ENCODE data around the gene RAB18. TPM values are rescaled to one million over a fixed set of nuclear protein-coding genes. Genes with fewer than 3 reads are reported as not detected.

Gene RAB18
- total and polyA plus RNA-seq, 10 of the 15 experiments (the other 5 are each of a cell fraction or from before 2014, with no cell fraction given): 13.4 to 98.8 (median 42.1) TPM

GRCh38 chr10:27457261-27457945, 46.7 kb upstream of the RAB18 start:
- POLR2A ChIA-PET: no interaction called here
- H3K79me2 ChIP-seq (ENCODE audit: control insufficient read depth, insufficient read depth, low read length): no peaks in the 10 kb centered on the region
- intact Hi-C loops (cut with micrococcal nuclease; ENCODE audit: unreplicated experiment): no loop called here
- WGBS (ENCODE audit: insufficient coverage, insufficient replicate concordance, low lambda C conversion rate, missing lambda C conversion rate): 67% methylated on average over 3 of the region's 3 CpGs
- ATAC-seq (no peak), DNase-seq (ENCODE audit: low read depth, low spot score) (no peak), FAIRE-seq (no peak)
- no peaks in the 10 kb centered on the region for H4K20me1 ChIP-seq (ENCODE audit: control insufficient read depth, insufficient read depth)
- BruUV-seq (replicated peaks): no TSS peak
- H3K27ac ChIP-seq (ENCODE audit: control insufficient read depth, insufficient read depth): no peak overlapping the region
- no peaks in the 10 kb centered on the region for H3K27me3 ChIP-seq (replicated peaks in 1 of 2; ENCODE audit: control insufficient read depth in 2 of 2, insufficient read depth in 2 of 2, low read length in 1 of 2)
- H3K9ac ChIP-seq (ENCODE audit: control insufficient read depth, insufficient read depth, low read length): no peak overlapping the region
- H3K36me3 ChIP-seq (ENCODE audit: control insufficient read depth in 2 of 2, insufficient read depth in 2 of 2, low read length in 1 of 2): no peaks in the 10 kb centered on the region
- RAD21 ChIA-PET (ENCODE audit: unreplicated experiment): no interaction called here
- in situ Hi-C loops (cut with MboI): no loop called here
- no peak overlapping the region for H3K4me3 ChIP-seq
- H3K9me3 ChIP-seq (replicated peaks; ENCODE audit: control insufficient read depth, insufficient read depth, low read length): no peaks in the 10 kb centered on the region
- no peaks in the 10 kb centered on the region for H3K4me1 ChIP-seq (ENCODE audit: control insufficient read depth, insufficient read depth, low read length)
- CTCF ChIA-PET: no interaction called here
- SMC1A ChIA-PET (ENCODE audit: uncharacterized antibody, unreplicated experiment): interaction anchor here (1.3 kb wide), 1 partner anchor 201 kb away, joined by 3 read pairs; no protein-coding TSS in a partner anchor
- no peak overlapping the region for H3K4me2 ChIP-seq (ENCODE audit: control insufficient read depth, insufficient read depth)
- TF ChIP-seq SIX5 (IDR thresholded peaks at IDR 0.05; ENCODE audit: low read depth, low read length, severe bottlenecking) (no peak), NFXL1 (IDR thresholded peaks at IDR 0.05; ENCODE audit: borderline replicate concordance) (no peak), SKIL (IDR thresholded peaks at IDR 0.05; ENCODE audit: low read depth, poor library complexity, severe bottlenecking) (no peak), NBN (IDR thresholded peaks at IDR 0.05) (no peak), PKNOX1 (IDR thresholded peaks at IDR 0.05) (no peak), TARDBP (IDR thresholded peaks at IDR 0.05; ENCODE audit: borderline replicate concordance) (no peak), NFYA (IDR thresholded peaks at IDR 0.05; ENCODE audit: borderline replicate concordance, low read depth, low read length) (no peak), CTCF (IDR thresholded peaks at IDR 0.05 in 2 of 3, conservative IDR thresholded peaks at IDR 0.05 in 1 of 3; ENCODE audit: control insufficient read depth in 2 of 3, extremely low read depth in 1 of 3, insufficient read depth in 1 of 3, low read depth in 3 of 3, low read length in 3 of 3) (no peak), ATF2 (IDR thresholded peaks at IDR 0.05; ENCODE audit: low read length) (no peak), ZNF274 (IDR thresholded peaks at IDR 0.05; ENCODE audit: insufficient read depth, insufficient read length) (no peak)
- H2AFZ ChIP-seq (ENCODE audit: control insufficient read depth, low read depth, low read length): no peak overlapping the region

Data from GM12878 (cell line).